HuH-7 (cell line): ENCODE data around the gene SGSH.
"Not testable (repeated sequence)": the region's sequence is repeated elsewhere in the genome, so short reads cannot be mapped to it uniquely, and the experiment has no call there.

ENCODE experiments used
- DNase-seq: peaks from one replicate; pipeline ENCODE4 v3.0.0; 2011; ENCODE audit warnings: low spot score

The SGSH gene

GRCh38 chr17:80253631-80254395, 33.7 kb upstream of the SGSH start:
- DNase-seq = no peak

DNA sequence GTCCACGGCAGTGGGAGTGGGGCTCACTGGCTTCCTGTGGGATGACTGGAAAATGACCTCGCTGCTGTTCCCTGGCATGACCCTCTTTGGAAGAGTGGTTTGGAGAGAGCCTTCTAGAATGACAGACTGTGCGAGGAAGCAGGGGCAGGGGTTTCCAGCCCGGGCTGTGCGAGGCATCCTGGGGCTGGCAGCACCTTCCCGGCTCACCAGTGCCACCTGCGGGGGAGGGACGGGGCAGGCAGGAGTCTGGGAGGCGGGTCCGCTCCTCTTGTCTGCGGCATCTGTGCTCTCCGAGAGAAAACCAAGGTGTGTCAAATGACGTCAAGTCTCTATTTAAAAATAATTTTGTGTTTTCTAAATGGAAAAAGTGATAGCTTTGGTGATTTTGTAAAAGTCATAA, 32.7 kb upstream of the SGSH start:
- DNase-seq = no peak

GRCh38 chr17:80251966-80252365, 31.8 kb upstream of the SGSH start:
- DNase-seq = no peak

DNA sequence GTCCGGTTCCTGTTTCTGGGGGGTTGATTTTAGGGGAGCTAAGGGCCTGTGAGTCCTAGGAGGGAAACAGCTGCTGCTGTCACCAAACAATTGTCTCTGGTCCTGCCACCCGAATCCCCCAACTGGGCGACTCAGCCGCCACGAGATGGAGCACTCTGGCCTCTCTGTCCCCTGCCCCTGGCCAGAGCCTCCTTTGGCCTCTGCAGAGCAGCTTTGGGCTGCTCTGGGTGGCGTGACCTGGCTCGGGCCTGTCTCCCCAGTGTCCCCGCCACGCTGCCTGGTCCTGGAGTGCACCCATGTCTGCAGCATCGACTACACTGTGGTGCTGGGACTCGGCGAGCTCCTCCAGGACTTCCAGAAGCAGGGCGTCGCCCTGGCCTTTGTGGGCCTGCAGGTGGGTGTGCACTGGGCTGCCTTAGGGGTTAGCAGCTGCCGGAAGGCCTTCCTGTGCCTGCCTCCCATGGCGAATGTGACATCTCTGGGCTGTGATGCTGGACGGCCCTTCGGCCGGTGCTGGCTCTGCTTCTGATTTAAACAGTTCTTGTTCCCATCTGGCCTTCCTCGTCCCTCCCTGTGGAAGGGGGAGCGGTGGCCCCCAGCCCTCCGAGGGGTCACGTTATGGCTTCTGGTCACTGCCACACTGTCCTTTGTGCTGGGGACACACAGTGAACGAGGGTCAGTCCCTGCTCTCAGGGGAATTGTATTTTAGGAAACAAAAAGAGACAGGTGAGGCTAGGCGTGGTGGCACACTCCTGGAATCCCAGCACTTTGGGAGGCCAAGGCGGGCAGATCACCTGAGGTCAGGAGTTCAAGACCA, 29.0 kb upstream of the SGSH start:
- DNase-seq = no peak

DNA sequence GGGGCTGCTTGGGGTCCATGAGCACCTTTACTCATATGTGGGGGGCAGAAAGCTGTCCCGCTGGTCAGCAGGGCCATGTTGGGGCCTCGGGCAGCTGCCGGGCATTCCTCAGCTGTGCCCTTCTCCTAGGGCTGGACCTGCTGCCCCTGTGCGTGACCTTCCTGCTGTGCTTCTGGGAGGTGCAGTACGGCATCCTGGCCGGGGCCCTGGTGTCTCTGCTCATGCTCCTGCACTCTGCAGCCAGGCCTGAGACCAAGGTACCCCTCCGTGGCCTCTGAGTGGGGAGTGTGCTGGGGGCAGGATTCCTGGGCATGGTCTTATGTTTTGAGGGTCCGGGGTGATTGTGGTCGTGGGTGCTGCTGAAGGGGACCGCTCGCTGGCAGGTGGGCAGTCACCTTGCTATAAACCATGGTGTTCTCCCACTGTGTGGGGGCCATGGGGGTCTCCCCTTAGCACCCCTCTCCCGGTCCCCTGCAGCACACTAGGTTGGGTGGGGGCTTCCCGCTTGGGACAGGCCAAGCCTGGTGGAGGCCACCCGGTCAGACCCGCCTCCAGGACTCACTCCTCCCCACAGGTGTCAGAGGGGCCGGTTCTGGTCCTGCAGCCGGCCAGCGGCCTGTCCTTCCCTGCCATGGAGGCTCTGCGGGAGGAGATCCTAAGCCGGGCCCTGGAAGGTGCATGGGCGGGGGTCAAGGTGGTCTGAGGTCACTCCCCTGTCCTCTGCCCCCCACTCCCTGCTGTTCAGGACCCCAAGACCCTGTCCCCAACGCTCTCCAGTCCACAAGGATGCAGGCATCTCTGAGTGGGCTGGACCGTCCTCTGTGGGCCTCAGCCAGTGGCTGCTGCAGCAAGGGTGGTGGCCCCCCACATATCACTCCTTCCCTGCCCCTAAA, 28.1 kb upstream of the SGSH start:
- DNase-seq = no peak

- DNase-seq = no peak
Measured at GRCh38 chr17:80247561-80247960, 27.4 kb upstream of the SGSH start.

- DNase-seq = no peak
Measured at GRCh38 chr17:80246726-80247125, 26.6 kb upstream of the SGSH start.

DNA sequence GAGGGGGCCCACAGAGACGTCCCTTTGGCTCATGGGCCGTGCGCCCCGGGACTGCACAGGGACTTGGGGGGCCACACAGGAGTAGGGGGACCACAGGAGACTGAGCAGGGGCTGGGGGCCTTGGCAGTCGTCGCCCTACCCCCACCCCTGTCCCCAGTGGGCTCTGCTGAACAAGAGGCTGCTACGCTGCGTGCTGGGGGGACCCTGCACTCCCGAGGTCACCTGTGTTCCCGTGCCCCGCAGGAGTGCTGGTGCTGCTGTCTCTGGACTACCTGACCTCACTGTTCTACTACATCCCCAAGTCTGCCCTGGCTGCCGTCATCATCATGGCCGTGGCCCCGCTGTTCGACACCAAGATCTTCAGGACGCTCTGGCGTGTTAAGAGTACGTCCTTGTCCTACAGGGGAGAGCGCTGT, 26.1 kb upstream of the SGSH start:
- no peak for DNase-seq

DNA sequence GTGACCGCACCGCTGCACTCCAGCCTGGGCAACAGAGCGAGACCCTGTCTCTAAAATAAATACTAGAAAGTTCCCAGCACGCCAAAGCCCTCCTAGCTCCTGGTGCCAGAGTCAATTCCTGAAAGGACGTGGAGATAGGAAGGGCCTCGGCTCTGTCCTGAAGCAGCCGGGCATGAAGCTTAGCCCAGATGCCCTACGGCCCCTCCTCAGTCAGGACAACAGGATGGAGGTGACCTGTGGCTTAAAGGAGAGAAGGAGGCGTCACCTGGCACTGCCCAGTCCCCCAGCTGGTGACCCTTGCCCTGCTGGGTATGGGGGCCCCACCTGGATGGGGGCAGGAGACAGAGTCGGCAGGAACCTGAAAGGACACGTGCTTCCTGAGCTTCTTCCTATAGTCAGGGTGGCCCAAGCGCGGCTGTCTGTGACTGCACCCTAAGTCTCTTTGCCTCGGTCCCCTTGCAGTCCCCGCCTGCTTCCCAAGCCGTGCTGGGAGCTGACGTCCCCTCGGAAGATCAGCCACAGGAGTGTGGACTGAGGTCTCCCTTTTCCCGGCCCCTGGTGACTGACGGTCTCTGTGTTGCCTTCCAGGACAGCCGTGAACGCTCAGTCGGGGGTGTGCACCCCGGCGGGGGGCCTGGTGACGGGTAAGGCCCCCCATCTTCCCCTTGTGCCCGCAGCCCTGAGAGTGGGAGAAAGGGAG, 25.6 kb upstream of the SGSH start:
- DNase-seq = no peak

GRCh38 chr17:80244871-80245509, 24.9 kb upstream of the SGSH start:
- DNase-seq = no peak

DNA sequence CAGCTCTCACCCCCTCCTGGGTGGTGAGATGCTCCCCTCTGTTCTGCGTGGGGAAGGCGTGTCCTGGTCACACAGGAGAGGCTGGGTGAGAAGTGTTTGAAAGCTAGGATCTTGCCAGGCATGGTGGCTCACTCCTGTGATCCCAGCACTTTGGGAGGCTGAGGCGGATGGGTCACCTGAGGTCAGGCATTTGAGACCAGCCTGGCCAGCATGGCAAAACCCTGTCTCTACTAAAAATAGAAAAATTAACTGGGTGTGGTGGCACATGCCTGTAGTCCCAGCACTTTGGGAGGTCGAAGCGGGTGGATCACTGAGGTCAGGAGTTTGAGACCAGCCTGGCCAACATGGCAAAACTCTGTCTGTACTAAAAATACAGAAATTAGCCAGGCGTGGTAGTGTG, 24.3 kb upstream of the SGSH start:
- not testable (repeated sequence) for DNase-seq

DNA sequence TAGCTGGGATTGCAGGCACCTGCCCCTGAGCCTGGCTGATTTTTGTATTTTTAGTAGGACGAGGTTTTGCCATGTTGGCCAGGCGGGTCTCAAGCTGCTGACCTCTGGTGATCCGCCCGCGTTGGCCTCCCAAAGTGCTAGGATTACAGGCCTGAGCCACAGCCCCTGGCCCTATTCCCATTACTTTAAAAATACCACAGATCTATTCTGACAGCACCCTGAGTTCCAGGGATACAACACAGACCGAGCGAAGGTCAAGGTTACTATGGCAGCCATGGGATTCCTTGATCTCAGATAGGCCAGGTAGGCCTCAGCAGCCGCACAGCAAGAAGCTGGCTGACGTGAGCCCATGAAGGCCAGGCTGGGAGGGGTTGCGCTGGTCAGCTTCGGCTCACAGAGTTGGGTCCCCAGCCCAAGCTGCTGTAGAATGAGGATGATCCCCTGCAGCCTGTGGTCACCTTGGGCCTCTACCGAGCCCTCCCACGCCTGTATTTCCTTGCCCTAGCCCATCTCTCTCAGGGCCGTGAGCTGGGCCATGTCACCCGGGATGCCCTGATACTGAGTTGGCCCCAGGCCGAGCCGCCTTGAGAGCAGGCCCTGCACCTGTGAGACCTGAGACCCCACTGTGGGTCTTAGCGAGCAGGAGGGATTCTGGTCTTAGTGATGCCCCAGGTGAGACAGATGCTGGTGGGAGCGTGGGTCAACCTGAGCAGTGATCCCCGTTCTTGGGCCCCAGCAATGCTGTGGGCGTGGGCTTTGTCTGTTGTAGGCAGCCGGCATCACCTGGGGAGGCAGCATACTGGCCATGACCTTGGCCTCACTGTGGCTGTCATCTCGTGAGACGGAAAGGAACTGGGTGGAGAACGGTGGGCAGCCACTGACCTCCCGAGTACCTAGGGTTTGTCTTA, 23.6 kb upstream of the SGSH start:
- DNase-seq = no peak

DNA sequence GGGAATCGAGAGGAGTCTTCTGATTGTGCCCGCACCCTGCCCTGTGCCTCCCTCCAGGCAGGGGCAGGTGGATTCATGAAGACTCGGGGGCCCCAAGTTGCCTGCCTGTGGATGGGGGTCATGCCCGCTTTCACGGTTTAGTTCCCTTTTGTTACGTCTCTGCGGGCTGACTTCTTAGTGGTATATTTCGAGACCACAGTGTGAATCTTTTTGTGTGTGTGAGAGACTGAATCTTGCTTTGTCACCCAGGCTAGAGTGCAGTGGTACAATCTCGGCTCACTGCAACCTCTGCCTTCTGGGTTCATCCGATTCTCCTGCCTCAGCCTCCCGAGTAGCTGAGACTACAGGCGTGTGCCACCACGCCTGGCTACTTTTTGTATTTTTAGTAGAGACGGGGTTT, 22.4 kb upstream of the SGSH start:
- DNase-seq = no peak

GRCh38 chr17:80237386-80237785, 17.3 kb upstream of the SGSH start:
- DNase-seq = no peak

DNA sequence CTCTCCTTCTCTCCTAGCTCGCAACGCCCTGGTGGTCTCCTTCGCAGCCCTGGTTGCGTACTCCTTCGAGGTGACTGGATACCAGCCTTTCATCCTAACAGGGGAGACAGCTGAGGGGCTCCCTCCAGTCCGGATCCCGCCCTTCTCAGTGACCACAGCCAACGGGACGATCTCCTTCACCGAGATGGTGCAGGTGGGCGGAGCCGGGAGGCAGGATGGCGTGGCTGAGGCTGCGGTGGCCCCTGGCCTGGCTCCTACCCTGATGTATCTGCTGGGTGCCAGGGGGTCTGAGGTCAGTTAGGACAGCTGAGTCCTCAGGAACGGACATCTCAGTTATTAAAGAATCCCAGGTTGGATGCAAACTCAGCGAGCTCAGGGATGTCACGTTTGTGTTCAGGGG, 16.8 kb upstream of the SGSH start:
- DNase-seq = no peak

DNA sequence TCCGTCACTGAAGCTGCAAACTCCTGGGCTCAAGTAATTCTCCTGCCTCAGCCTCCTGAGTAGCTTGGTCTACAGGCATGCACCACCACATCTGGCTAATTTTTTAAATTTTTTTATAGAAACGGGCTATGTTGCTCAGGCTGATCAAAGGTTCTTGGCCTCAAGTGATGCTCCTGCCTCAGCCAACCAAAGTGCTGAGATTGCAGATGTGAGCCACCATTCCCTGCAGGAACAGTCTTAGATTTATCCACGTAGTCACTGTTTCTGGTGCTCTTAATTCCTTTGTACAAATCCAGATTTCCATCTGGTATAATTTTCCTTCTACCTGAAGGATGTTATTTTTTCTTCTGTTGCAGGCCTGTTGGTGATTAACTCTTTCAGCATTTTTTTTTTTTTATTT, 13.1 kb upstream of the SGSH start:
- no peak for DNase-seq

DNA sequence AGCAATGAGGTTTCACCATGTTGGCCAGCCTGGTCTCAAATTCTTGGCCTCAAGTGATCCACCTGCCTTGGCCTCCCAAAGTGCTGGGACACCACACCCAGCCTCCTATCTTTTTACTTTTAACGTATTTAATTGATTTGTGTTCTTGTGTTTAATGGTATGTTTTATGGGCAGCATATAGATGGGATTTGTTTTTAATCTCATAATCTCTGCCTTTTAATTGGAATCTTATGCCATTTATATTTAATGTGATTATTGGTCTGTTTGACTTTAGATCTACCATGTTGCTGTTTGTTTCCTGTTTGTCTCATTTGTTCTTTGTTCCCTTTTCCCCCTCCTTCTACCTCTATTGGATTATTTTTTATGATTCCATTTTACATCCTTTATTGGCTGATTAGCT, 12.3 kb upstream of the SGSH start:
- no peak for DNase-seq

- DNase-seq = no peak
Measured at GRCh38 chr17:80229011-80229410, 8.9 kb upstream of the SGSH start.

DNA sequence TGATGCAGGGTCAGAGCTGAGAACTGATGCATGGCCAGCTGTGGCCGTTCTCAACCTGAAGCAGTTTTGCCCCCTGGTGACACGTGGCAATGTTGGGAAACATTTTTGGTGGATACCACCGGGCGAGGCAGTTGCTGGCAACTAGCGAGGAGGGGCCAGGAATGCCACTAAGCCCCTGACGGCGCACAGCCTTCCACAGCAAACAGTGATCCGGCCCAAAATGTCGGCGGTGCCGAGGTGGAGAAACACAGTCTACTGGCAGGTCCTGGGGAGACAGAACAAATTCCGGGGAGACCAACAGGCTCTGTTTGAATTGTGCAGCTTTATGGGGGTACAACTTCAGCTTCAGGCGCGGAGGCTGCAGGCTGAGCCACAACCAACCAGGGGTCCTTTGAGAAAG, 8.3 kb upstream of the SGSH start:
- no peak for DNase-seq

DNA sequence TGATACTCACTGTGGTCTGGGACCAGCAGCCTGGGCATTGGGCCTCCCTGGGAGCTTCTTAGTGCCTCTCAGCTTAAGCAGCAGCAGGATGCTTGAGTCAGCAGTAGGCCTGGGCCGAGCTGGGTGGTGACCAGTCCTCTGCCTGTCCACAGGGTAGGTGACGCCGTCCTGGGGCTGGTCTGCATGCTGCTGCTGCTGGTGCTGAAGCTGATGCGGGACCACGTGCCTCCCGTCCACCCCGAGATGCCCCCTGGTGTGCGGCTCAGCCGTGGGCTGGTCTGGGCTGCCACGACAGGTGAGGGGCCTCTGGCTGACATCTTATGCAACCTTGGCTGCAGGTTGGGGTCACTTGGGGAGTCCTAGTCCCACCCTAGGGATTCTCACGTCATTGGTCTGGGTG, 7.5 kb upstream of the SGSH start:
- DNase-seq = no peak
